Activated naive CD8-positive, alpha-beta T cell (primary cell): ENCODE data around the gene RPL22.

Experiments used
- H3K27ac Mint-ChIP-seq: one replicate; pipeline ENCODE4 v1.8.0; 2021; ENCODE audit warnings: mixed read lengths
- H3K27me3 Mint-ChIP-seq: one replicate; pipeline ENCODE4 v1.8.0; 2021; ENCODE audit warnings: mixed read lengths
- H3K36me3 Mint-ChIP-seq: one replicate; pipeline ENCODE4 v1.8.0; 2021; ENCODE audit warnings: mixed read lengths
- H3K4me1 Mint-ChIP-seq: one replicate; pipeline ENCODE4 v1.8.0; 2021; ENCODE audit warnings: low read depth, mixed read lengths
- H3K4me3 Mint-ChIP-seq: one replicate; pipeline ENCODE4 v1.8.0; 2021; ENCODE audit warnings: mild to moderate bottlenecking, mixed read lengths
- H3K9me3 Mint-ChIP-seq: one replicate; pipeline ENCODE4 v1.8.0; 2021; ENCODE audit warnings: low read depth, mixed read lengths

The RPL22 gene

GRCh38 chr1:6176779-6177178 is 22.6 kb downstream of the RPL22 start:
- Mint-ChIP-seq H3K36me3 (no peaks in the 10 kb centered on the region), H3K4me1 (peaks cover 20% of the 10 kb centered on the region), H3K4me3 (no peak overlapping the region), H3K27ac (no peak overlapping the region), H3K9me3 (no peaks in the 10 kb centered on the region), H3K27me3 (peaks cover 12% of the 10 kb centered on the region)

DNA sequence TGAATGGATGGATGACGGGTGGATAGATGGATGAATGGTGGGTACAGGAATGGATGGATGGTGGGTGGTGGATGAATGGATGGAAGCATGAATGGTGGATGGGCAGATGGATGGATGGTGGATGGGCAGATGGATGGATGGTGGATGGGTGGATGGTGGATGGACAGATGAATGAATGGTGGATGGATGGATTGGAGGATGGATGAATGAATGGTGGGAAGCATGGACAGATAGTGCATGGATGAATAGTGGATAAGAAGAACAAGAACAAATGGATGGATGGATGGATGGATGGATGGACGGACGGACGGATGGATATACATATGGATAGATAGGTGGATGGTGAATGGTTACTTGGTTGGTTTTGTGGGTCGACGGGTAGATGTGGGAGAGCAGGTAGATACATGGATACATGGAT is 24.0 kb downstream of the RPL22 start:
- Mint-ChIP-seq H3K36me3 (no peaks in the 10 kb centered on the region), H3K27me3 (peaks cover 16% of the 10 kb centered on the region), H3K9me3 (no peaks in the 10 kb centered on the region)

DNA sequence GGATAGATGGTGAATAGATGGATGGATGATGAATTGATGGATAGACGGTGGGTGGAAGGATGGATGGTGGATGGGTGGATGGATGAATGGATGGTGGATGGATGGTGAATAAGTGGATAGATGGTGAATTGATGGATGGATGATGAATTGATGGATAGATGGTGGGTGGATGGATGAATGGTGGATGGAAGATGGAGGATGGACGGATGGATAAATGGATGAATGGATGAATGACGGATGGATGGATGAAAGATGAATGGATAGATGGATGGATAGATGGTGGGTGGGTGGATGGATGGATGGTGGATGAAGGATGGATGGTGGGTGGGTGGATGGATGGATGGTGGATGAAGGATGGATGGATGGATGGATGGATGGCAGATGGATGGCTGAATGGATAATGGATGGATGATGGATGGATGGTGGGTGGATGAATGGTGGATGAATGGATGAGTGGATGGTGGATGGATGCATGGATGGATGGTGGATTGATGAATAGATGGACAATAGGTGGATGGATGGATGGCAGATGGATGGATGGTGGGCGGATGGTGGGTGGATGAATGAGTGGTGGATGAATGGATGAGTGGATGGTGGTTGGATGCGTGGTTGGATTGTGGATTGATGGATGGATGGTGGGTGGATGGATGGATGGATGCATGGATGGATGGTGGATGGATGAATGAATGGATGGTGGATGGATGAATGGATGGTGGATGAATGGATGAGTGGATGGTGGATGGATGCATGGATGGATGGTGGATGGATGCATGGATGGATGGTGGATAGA is 24.6 kb downstream of the RPL22 start:
- H3K4me3 Mint-ChIP-seq, result no peak overlapping the region
- H3K36me3 Mint-ChIP-seq, result no peaks in the 10 kb centered on the region
- H3K4me1 Mint-ChIP-seq, result peaks cover 9% of the 10 kb centered on the region
- no peaks in the 10 kb centered on the region for H3K9me3 Mint-ChIP-seq
- peaks cover 16% of the 10 kb centered on the region for H3K27me3 Mint-ChIP-seq
- H3K27ac Mint-ChIP-seq, result no peak overlapping the region

More for the DNA sequence above, 24.0 kb downstream of the RPL22 start:
- no peak overlapping the region for H3K27ac Mint-ChIP-seq
- peaks cover 9% of the 10 kb centered on the region for H3K4me1 Mint-ChIP-seq
- H3K4me3 Mint-ChIP-seq, result no peak overlapping the region

DNA sequence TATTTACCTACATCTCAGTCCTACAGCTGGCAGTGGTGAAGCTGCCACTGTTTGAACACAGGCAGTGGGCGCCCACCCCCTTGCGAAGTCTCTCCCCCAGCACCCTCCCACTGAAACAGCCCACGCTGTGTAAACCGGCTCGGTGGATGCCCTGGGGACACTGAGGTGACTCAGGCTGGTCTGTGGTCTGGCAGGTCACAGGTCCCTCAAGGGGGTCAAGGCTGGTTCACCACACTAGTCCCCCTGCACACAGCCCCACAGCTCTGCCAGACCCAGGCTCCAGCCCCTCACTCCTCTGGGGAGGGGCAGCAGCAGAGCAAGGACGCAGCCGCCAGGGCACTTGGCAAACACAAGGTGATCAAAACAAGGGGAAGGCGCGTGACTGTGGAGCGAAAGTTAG is 26.8 kb downstream of the RPL22 start:
- Mint-ChIP-seq H3K4me3 (no peak overlapping the region), H3K27ac (no peak overlapping the region), H3K27me3 (peaks cover 10% of the 10 kb centered on the region), H3K9me3 (no peaks in the 10 kb centered on the region), H3K4me1 (peaks cover 4% of the 10 kb centered on the region), H3K36me3 (no peaks in the 10 kb centered on the region)

- Mint-ChIP-seq H3K27me3 (peaks cover 4% of the 10 kb centered on the region), H3K27ac (no peak overlapping the region), H3K36me3 (no peaks in the 10 kb centered on the region), H3K4me1 (no peaks in the 10 kb centered on the region), H3K4me3 (no peak overlapping the region), H3K9me3 (no peaks in the 10 kb centered on the region)
Measured at GRCh38 chr1:6171548-6172124, 27.8 kb downstream of the RPL22 start.

DNA sequence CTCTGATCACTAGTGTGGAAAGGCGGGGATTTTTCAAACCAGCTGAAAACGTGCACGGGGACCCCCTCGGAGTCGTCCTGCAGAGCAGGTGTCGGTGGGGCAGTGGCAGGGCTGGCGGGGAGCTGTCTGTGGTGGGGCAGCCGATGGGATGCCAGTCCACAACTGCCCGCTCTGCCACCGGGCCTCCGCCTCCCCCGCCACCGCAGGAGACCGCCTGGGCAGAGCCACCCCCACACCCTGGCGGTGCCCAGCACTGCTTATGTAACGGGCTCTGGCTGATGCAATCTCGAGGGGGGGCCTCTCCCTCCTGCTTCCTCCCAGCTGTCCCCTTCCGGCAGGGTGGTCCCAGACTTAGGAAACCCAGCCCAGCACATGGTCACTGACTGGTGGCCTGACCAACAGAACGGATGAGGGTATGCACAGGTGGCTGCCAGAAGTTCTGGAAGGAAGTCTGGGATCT is 28.6 kb downstream of the RPL22 start:
- Mint-ChIP-seq H3K27me3 (peaks cover 4% of the 10 kb centered on the region), H3K36me3 (no peaks in the 10 kb centered on the region), H3K9me3 (no peaks in the 10 kb centered on the region), H3K4me1 (no peaks in the 10 kb centered on the region), H3K27ac (no peak overlapping the region), H3K4me3 (no peak overlapping the region)

DNA sequence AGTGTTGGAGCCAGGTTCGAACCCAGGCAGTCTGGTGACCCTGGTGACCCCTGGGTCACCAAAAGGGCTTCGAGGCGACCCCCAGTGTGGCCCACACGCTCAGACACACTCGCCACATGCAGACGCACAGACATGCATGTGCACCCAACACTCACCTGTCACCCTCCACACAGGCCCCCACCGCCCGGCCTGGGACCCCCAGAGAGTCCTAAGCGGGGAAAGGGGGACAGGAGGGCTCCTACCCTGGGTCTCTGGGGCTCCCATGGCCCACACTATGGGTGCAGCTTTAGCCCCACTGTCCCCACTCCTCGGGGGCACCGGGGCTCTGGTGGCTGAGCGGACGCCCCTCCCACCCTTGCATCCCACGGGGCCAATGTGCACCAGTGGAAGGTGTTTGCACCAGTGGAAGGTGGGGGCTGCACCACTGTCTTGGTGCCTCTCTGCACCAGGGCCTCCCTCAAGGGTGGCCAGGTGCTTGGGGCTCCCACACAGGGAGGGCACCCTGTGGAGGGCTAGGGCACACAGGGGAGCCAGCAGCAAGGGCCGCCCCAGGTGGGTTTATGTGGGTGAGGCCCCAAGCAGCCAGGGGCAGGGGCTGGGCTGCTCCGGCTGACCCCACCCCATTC is 29.2 kb downstream of the RPL22 start:
- H3K4me1 Mint-ChIP-seq, result no peaks in the 10 kb centered on the region
- no peak overlapping the region for H3K4me3 Mint-ChIP-seq
- H3K9me3 Mint-ChIP-seq, result no peaks in the 10 kb centered on the region
- H3K27ac Mint-ChIP-seq, result no peak overlapping the region
- peaks cover 4% of the 10 kb centered on the region for H3K27me3 Mint-ChIP-seq
- H3K36me3 Mint-ChIP-seq, result no peaks in the 10 kb centered on the region

GRCh38 chr1:6168947-6169586 is 30.3 kb downstream of the RPL22 start:
- Mint-ChIP-seq H3K9me3 (no peaks in the 10 kb centered on the region), H3K4me1 (no peaks in the 10 kb centered on the region), H3K27ac (no peak overlapping the region), H3K4me3 (no peak overlapping the region), H3K36me3 (no peaks in the 10 kb centered on the region), H3K27me3 (peaks cover 4% of the 10 kb centered on the region)

- Mint-ChIP-seq H3K27ac (no peak overlapping the region), H3K9me3 (no peaks in the 10 kb centered on the region), H3K27me3 (peaks cover 6% of the 10 kb centered on the region), H3K36me3 (no peaks in the 10 kb centered on the region), H3K4me3 (no peak overlapping the region), H3K4me1 (no peaks in the 10 kb centered on the region)
Measured at GRCh38 chr1:6167391-6168303, 31.7 kb downstream of the RPL22 start.

DNA sequence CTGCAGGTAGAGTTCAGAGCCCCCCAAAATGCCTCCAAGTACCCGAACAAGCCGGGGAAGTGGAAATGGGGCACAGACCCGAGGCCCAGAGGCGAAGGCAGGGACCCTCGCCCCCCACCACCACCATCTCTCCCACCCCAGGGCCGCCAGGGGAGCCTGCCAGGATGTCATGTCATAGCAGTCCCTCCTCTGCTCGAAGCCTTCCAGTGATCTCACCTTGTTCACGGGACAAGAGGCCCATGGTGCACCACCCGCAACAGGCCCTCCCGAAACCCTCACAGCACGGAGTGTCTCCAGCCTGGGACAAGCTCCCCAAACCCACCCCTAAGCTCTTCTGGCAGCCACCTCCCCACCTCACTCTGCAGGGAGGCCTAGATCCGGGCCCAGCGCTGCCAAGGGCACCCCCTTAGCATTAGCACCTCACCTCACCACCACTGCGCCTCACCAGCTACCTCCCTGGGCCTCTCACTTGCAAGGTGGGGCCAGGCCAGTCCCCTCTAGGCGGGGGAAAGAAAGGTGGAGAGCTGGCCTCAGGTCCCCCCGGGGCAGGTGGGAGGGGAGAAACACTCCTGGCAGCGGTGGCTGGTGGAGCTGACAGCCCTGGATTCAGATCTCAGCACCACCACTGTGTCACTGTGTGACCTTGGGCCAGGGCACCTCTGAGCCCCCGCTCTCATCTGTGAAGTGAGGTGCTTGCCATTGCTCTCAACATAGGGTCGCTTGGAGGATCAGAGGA is 32.6 kb downstream of the RPL22 start:
- Mint-ChIP-seq H3K27me3 (peaks cover 6% of the 10 kb centered on the region), H3K9me3 (no peaks in the 10 kb centered on the region), H3K36me3 (no peaks in the 10 kb centered on the region), H3K4me1 (no peaks in the 10 kb centered on the region), H3K27ac (no peak overlapping the region), H3K4me3 (no peak overlapping the region)

- H3K4me1 Mint-ChIP-seq, result no peaks in the 10 kb centered on the region
- peaks cover 2% of the 10 kb centered on the region for H3K27me3 Mint-ChIP-seq
- no peak overlapping the region for H3K4me3 Mint-ChIP-seq
- H3K27ac Mint-ChIP-seq, result no peak overlapping the region
- H3K9me3 Mint-ChIP-seq, result no peaks in the 10 kb centered on the region
- no peaks in the 10 kb centered on the region for H3K36me3 Mint-ChIP-seq
Measured at GRCh38 chr1:6166221-6166620, 33.2 kb downstream of the RPL22 start.

- H3K36me3 Mint-ChIP-seq, result no peaks in the 10 kb centered on the region
- no peak overlapping the region for H3K27ac Mint-ChIP-seq
- no peak overlapping the region for H3K4me3 Mint-ChIP-seq
- H3K27me3 Mint-ChIP-seq, result peaks cover 2% of the 10 kb centered on the region
- no peaks in the 10 kb centered on the region for H3K9me3 Mint-ChIP-seq
- H3K4me1 Mint-ChIP-seq, result no peaks in the 10 kb centered on the region
Measured at GRCh38 chr1:6165441-6165985, 33.9 kb downstream of the RPL22 start.

DNA sequence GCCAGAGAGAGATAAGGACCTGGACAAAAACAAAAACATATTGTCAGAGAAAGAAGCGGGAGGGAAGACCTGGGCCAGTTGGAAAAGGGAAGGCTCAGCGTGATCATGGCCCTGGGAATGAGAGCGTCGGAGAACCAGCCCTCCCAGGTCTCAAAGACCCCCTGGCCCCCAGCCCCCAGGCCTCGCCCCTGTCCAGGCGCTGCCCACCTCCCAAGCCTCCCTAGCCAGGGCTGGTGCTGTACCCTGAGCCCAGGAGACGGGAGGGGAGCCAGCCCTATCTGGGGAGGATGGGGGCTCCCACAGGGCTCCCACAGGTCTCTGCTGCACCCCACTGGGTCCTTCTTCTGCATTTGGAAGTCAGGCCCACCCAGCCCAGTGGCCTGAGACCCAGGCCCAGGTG is 34.4 kb downstream of the RPL22 start:
- Mint-ChIP-seq H3K4me1 (no peaks in the 10 kb centered on the region), H3K36me3 (no peaks in the 10 kb centered on the region), H3K27ac (no peak overlapping the region), H3K4me3 (no peak overlapping the region), H3K27me3 (peaks cover 2% of the 10 kb centered on the region), H3K9me3 (no peaks in the 10 kb centered on the region)
